Hepatocyte (in vitro differentiated cells): Measurements from ENCODE around the gene EFL1. TPM values are rescaled to one million over a fixed set of nuclear protein-coding genes. Genes with fewer than 3 reads are reported as not detected.

Experiments used
- DNase-seq: peaks from one replicate; pipeline ENCODE4 v3.0.0-alpha.2; 2016; ENCODE audit warnings: low spot score
- H2AFZ ChIP-seq: fragments of 200-600 bp; sonication (generic); 2 replicates; pipeline ENCODE4 v1.6.0; 2016; ENCODE audit warnings: antibody characterized with exemption, mild to moderate bottlenecking
- H3K27ac ChIP-seq: fragments of 200-600 bp; sonication (generic); 2 replicates; pipeline ENCODE4 v1.5.1; 2016; ENCODE audit warnings: mild to moderate bottlenecking
- H3K27me3 ChIP-seq: fragments of 200-600 bp; sonication (generic); 2 replicates; pipeline ENCODE4 v1.6.1; 2016
- H3K36me3 ChIP-seq: fragments of 200-600 bp; sonication (generic); replicated peaks from 2 replicates; pipeline ENCODE4 v1.5.1; 2016; ENCODE audit warnings: low read depth; ENCODE audit not compliant: insufficient read depth
- H3K4me1 ChIP-seq: fragments of 200-600 bp; sonication (generic); 2 replicates; pipeline ENCODE4 v1.5.1; 2016; ENCODE audit warnings: mild to moderate bottlenecking, moderate library complexity; ENCODE audit not compliant: insufficient read depth
- H3K4me2 ChIP-seq: fragments of 200-600 bp; sonication (generic); 2 replicates; pipeline ENCODE4 v1.6.0; 2016
- H3K4me3 ChIP-seq: fragments of 200-600 bp; sonication (generic); 2 replicates; pipeline ENCODE4 v1.5.1; 2016; ENCODE audit warnings: mild to moderate bottlenecking
- H3K79me2 ChIP-seq: fragments of 200-600 bp; sonication (generic); 2 replicates; pipeline ENCODE4 v1.6.0; 2017; ENCODE audit warnings: mild to moderate bottlenecking
- H3K9me2 ChIP-seq: fragments of 200-600 bp; sonication (generic); replicated peaks from 2 replicates; pipeline ENCODE4 v1.6.0; 2017; ENCODE audit warnings: mild to moderate bottlenecking; ENCODE audit not compliant: insufficient read depth
- H3K9me3 ChIP-seq: fragments of 200-600 bp; sonication (generic); 2 replicates; pipeline ENCODE4 v1.5.1; 2016; ENCODE audit warnings: low read depth, mild to moderate bottlenecking
- H4K20me1 ChIP-seq: fragments of 200-600 bp; sonication (generic); 2 replicates; pipeline ENCODE4 v1.6.0; 2016; ENCODE audit warnings: mild to moderate bottlenecking; ENCODE audit not compliant: insufficient read depth, poor library complexity, severe bottlenecking
- EZH2 ChIP-seq: fragments of 200-600 bp; sonication (generic); IDR thresholded peaks from 2 replicates; pipeline ENCODE4 v1.6.1; 2016; ENCODE audit warnings: antibody characterized with exemption, mild to moderate bottlenecking, borderline replicate concordance
- EZH2phosphoT487 ChIP-seq: fragments of 200-600 bp; sonication (generic); IDR thresholded peaks from one replicate; pipeline ENCODE4 v1.6.1; 2018; ENCODE audit warnings: antibody characterized with exemption, mild to moderate bottlenecking, low read depth, moderate library complexity; ENCODE audit not compliant: unreplicated experiment, severe bottlenecking
- WGBS: methylation state at CpG from one replicate; pipeline ENCODE4 v1.1.6; 2016; ENCODE audit warnings: low lambda C conversion rate; ENCODE audit errors: missing lambda C conversion rate; 5-methylcytosine and 5-hydroxymethylcytosine counted together
- polyA plus RNA-seq: library from polyadenylated mRNA; unstranded; fragments of >200 nt; fragmentation: Nextera tagmentation; extraction: Ambion mirVana; gene quantifications from 2 replicates; pipeline ENCODE4 v1.2.1, GENCODE V29; 2016
- total RNA-seq: library from RNA; depleted of rRNA; stranded (reverse); fragments of >200 nt; gene quantifications from 2 replicates; pipeline ENCODE4 v1.2.3, GENCODE V29; 2014
- TF ChIP-seq, protein P1 (sequence below): fragments of 200-600 bp; sonication (generic); IDR thresholded peaks from 2 replicates; pipeline ENCODE4 v1.5.1; 2016; ENCODE audit warnings: antibody characterized with exemption, mild to moderate bottlenecking; ENCODE audit not compliant: poor library complexity

Gene EFL1
- total and polyA plus RNA-seq, 2 experiments from 2014 or later, result 11.6 to 19.0 TPM

DNA sequence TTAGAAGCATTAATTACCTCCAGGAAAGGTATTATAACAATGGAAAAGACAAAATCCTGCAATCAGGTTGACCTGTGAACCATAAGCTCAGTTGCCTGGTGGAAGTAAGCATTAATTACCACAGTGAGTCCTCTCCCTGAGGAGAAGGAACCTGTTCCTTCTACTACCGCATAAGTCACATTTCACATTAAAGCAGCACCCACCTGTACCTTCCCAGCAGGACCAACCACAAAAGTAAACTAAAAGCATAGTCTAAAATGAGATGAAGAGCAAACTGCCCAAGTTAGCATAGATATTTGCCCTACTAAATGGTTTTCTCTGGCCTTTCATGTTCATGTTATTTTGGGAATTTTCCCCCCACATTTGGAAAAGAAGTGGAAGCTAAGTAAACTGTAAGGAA is 78.2 kb downstream of the EFL1 start:
- DNase-seq, result no peak
- no peaks in the 10 kb centered on the region for H3K9me2 ChIP-seq
- H3K4me1 ChIP-seq, result no peaks in the 10 kb centered on the region
- no peaks in the 10 kb centered on the region for H3K36me3 ChIP-seq
- H3K4me2 ChIP-seq, result no peak overlapping the region
- no peak overlapping the region for H2AFZ ChIP-seq
- H3K27me3 ChIP-seq, result no peaks in the 10 kb centered on the region
- no peaks in the 10 kb centered on the region for H3K9me3 ChIP-seq
- TF ChIP-seq EZH2, result no peak
- TF ChIP-seq, protein P1, sequence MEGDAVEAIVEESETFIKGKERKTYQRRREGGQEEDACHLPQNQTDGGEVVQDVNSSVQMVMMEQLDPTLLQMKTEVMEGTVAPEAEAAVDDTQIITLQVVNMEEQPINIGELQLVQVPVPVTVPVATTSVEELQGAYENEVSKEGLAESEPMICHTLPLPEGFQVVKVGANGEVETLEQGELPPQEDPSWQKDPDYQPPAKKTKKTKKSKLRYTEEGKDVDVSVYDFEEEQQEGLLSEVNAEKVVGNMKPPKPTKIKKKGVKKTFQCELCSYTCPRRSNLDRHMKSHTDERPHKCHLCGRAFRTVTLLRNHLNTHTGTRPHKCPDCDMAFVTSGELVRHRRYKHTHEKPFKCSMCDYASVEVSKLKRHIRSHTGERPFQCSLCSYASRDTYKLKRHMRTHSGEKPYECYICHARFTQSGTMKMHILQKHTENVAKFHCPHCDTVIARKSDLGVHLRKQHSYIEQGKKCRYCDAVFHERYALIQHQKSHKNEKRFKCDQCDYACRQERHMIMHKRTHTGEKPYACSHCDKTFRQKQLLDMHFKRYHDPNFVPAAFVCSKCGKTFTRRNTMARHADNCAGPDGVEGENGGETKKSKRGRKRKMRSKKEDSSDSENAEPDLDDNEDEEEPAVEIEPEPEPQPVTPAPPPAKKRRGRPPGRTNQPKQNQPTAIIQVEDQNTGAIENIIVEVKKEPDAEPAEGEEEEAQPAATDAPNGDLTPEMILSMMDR, result no peak
- H3K79me2 ChIP-seq, result no peaks in the 10 kb centered on the region
- no peak overlapping the region for H3K27ac ChIP-seq
- 80% methylated on average over 1 of the region's 1 CpG for WGBS
- H3K4me3 ChIP-seq, result no peak overlapping the region
- no peaks in the 10 kb centered on the region for H4K20me1 ChIP-seq

DNA sequence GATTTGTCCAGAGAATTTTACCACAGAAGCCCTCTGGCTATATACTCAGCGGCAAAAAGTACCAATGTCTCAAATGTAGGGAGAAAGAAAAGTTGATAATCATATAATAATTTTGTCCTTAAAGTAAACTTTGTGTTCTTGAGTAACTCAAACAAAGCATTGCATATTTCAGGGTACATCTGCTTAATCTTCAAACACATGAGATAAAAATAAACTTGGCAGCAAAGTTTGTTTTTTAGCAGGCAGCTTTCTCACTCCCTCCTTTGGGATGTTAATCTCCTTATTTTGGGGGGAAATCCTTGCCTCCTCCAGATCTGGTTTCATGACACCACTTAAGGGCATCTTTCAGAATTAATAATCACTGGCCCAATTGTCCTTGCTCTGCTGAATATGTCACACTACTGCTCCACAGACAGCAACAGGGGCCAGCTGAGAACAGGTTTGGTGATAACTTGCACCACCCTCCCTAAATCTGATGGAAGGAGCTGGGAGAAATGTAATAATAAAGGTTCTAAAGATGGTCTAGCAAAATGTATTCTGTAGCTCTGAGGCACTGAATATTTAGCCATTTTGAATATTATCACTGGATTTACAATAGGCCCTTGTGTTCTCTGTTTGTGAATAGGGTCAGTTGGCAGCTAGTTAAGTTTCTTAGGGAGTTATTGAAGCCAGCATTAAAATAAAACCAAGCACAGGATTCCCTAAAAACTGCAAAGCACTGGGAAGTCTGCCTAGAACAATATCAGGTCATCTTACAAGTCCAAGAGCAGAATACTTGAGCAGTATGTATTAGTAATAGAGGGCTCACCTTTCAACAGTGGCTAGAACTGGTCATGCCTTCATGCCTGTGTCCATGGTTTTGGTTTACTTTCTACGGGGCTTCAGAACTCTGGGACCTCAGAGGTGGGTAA is 79.2 kb downstream of the EFL1 start:
- H3K36me3 ChIP-seq, result no peaks in the 10 kb centered on the region
- no peaks in the 10 kb centered on the region for H3K9me2 ChIP-seq
- H3K27me3 ChIP-seq, result no peaks in the 10 kb centered on the region
- DNase-seq, result no peak
- 82% methylated on average over 2 of the region's 2 CpGs for WGBS
- no peaks in the 10 kb centered on the region for H3K9me3 ChIP-seq
- H3K79me2 ChIP-seq, result no peaks in the 10 kb centered on the region
- H4K20me1 ChIP-seq, result no peaks in the 10 kb centered on the region
- H2AFZ ChIP-seq, result no peak overlapping the region
- H3K4me3 ChIP-seq, result no peak overlapping the region
- no peak overlapping the region for H3K27ac ChIP-seq
- H3K4me2 ChIP-seq, result no peak overlapping the region
- no peak for TF ChIP-seq EZH2phosphoT487
- TF ChIP-seq, protein P1, result no peak
- no peak for TF ChIP-seq EZH2
- H3K4me1 ChIP-seq, result peaks cover 5% of the 10 kb centered on the region

DNA sequence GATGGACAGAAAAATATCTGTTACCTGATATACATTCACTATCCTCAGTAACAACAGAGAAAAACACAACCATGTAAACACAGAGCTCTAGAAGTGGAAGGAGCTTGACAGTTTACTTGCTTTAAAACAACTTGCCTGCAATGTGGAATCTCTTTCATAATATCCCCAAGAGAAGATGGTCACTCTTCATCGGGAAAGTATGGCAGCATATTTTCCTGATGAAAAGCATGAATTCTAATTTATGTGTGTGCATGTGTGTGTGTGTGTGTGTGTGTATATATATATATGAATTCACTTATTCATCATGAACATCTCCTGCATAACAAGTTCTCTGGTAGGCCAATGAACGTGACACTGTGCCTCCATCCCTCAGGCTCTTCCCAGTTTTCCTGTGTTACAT is 81.2 kb downstream of the EFL1 start:
- no peaks in the 10 kb centered on the region for H4K20me1 ChIP-seq
- no peak for TF ChIP-seq EZH2phosphoT487
- TF ChIP-seq EZH2, result no peak
- TF ChIP-seq, protein P1, result no peak
- H3K9me3 ChIP-seq, result no peaks in the 10 kb centered on the region
- H3K4me1 ChIP-seq, result peaks cover 8% of the 10 kb centered on the region
- H2AFZ ChIP-seq, result no peak overlapping the region
- no peak overlapping the region for H3K4me2 ChIP-seq
- H3K79me2 ChIP-seq, result no peaks in the 10 kb centered on the region
- no peaks in the 10 kb centered on the region for H3K9me2 ChIP-seq
- no peak for DNase-seq
- WGBS, result 97% methylated on average over 2 of the region's 2 CpGs
- H3K27ac ChIP-seq, result no peak overlapping the region
- H3K36me3 ChIP-seq, result no peaks in the 10 kb centered on the region
- no peaks in the 10 kb centered on the region for H3K27me3 ChIP-seq
- no peak overlapping the region for H3K4me3 ChIP-seq
